H7 (cell line): Measurements from ENCODE around the gene ATPAF1. TPM values are rescaled to one million over a fixed set of nuclear protein-coding genes. Genes with fewer than 3 reads are reported as not detected.
"Not testable (repeated sequence)": the region's sequence is repeated elsewhere in the genome, so short reads cannot be mapped to it uniquely, and the experiment has no call there.

Experiments used
- DNase-seq: peaks from one replicate; pipeline ENCODE4 v3.0.0; 2012
- H3K27me3 ChIP-seq: 2 replicates; pipeline ENCODE4 v1.6.0; 2011; ENCODE audit warnings: mild to moderate bottlenecking, low read length; ENCODE audit not compliant: control insufficient read depth, insufficient read depth
- H3K36me3 ChIP-seq: replicated peaks from 2 replicates; pipeline ENCODE4 v1.5.1; 2011; ENCODE audit warnings: low read length; ENCODE audit not compliant: control insufficient read depth, insufficient read depth
- H3K4me3 ChIP-seq: 2 replicates; pipeline ENCODE4 v1.5.1; 2011; ENCODE audit warnings: low read depth, mild to moderate bottlenecking, control low read depth, low read length, moderate library complexity; ENCODE audit not compliant: insufficient read depth
- total RNA-seq: library from RNA; depleted of rRNA; stranded (reverse); fragments of >200 nt; shearing (Covaris generic); gene quantifications from 2 replicates; pipeline ENCODE4 v1.2.3, GENCODE V29; 2014

Gene ATPAF1
- total RNA-seq, 1 experiment from 2014 or later = 105 TPM

- no peak for DNase-seq
- no peaks in the 10 kb centered on the region; the same call in 1 of the 2 replicates for H3K27me3 ChIP-seq
- peaks cover under 1% of the 10 kb centered on the region; the same call in 1 of the 2 replicates for H3K36me3 ChIP-seq
- H3K4me3 ChIP-seq = no peak overlapping the region
Measured at GRCh38 chr1:46670134-46670533, 2.0 kb upstream of the ATPAF1 start.

- peak; percentile 51 for DNase-seq
- no peak overlapping the region for H3K4me3 ChIP-seq
- H3K27me3 ChIP-seq = no peaks in the 10 kb centered on the region; the same call in 1 of the 2 replicates
- peaks cover 6% of the 10 kb centered on the region; the same call in 1 of the 2 replicates for H3K36me3 ChIP-seq
Measured at GRCh38 chr1:46665983-46666382, 2.2 kb downstream of the ATPAF1 start.

- DNase-seq, H3K36me3 ChIP-seq, H3K27me3 ChIP-seq, H3K4me3 ChIP-seq: not testable (repeated sequence)
Measured at GRCh38 chr1:46662919-46663318, 5.2 kb downstream of the ATPAF1 start.

- not testable (repeated sequence) for H3K36me3 ChIP-seq, DNase-seq, H3K4me3 ChIP-seq, H3K27me3 ChIP-seq
Measured at GRCh38 chr1:46660116-46660515, 8.0 kb downstream of the ATPAF1 start.

GRCh38 chr1:46659307-46659870 is 8.8 kb downstream of the ATPAF1 start:
- no peak for DNase-seq
- Histone ChIP-seq H3K36me3 (peaks cover 5% of the 10 kb centered on the region), H3K27me3 (no peaks in the 10 kb centered on the region), H3K4me3 (no peak overlapping the region)

- peaks cover 4% of the 10 kb centered on the region for H3K36me3 ChIP-seq
- DNase-seq = no peak
- no peaks in the 10 kb centered on the region for H3K27me3 ChIP-seq
- H3K4me3 ChIP-seq = no peak overlapping the region
Measured at GRCh38 chr1:46657775-46658174, 10.4 kb downstream of the ATPAF1 start.

- Histone ChIP-seq H3K27me3 (no peaks in the 10 kb centered on the region), H3K36me3 (peaks cover 4% of the 10 kb centered on the region), H3K4me3 (no peak overlapping the region)
- DNase-seq = no peak
Measured at GRCh38 chr1:46656643-46657042, 11.5 kb downstream of the ATPAF1 start.

GRCh38 chr1:46655848-46656247 is 12.3 kb downstream of the ATPAF1 start:
- DNase-seq = no peak
- Histone ChIP-seq H3K27me3 (no peaks in the 10 kb centered on the region), H3K36me3 (peaks cover 4% of the 10 kb centered on the region), H3K4me3 (no peak overlapping the region)

- not testable (repeated sequence) for H3K4me3 ChIP-seq, DNase-seq, H3K27me3 ChIP-seq, H3K36me3 ChIP-seq
Measured at GRCh38 chr1:46654698-46655097, 13.5 kb downstream of the ATPAF1 start.

- no peak for DNase-seq
- Histone ChIP-seq H3K36me3 (peaks cover 4% of the 10 kb centered on the region), H3K27me3 (no peaks in the 10 kb centered on the region), H3K4me3 (no peak overlapping the region)
Measured at GRCh38 chr1:46654012-46654411, 14.2 kb downstream of the ATPAF1 start.

- H3K4me3 ChIP-seq = no peak overlapping the region
- H3K36me3 ChIP-seq = peaks cover 4% of the 10 kb centered on the region
- no peaks in the 10 kb centered on the region for H3K27me3 ChIP-seq
- DNase-seq = no peak
Measured at GRCh38 chr1:46653405-46653958, 14.7 kb downstream of the ATPAF1 start.

GRCh38 chr1:46652321-46653100 is 15.7 kb downstream of the ATPAF1 start:
- Histone ChIP-seq H3K4me3 (no peak overlapping the region), H3K36me3 (peaks cover 4% of the 10 kb centered on the region), H3K27me3 (no peaks in the 10 kb centered on the region)
- no peak for DNase-seq

GRCh38 chr1:46651152-46651551 is 17.0 kb downstream of the ATPAF1 start:
- not testable (repeated sequence) for DNase-seq, H3K4me3 ChIP-seq, H3K27me3 ChIP-seq, H3K36me3 ChIP-seq

- no peak for DNase-seq
- Histone ChIP-seq H3K27me3 (no peaks in the 10 kb centered on the region), H3K36me3 (peaks cover 2% of the 10 kb centered on the region; the same call in 1 of the 2 replicates)
Measured at GRCh38 chr1:46650491-46650890, 17.7 kb downstream of the ATPAF1 start.

GRCh38 chr1:46649764-46650163 is 18.4 kb downstream of the ATPAF1 start:
- no peak for DNase-seq
- H3K4me3 ChIP-seq = no peak overlapping the region
- H3K36me3 ChIP-seq = peaks cover 1% of the 10 kb centered on the region; the same call in 1 of the 2 replicates
- H3K27me3 ChIP-seq = no peaks in the 10 kb centered on the region

More at GRCh38 chr1:46650491-46650890, 17.7 kb downstream of the ATPAF1 start:
- H3K4me3 ChIP-seq = no peak overlapping the region
